Mammary epithelial cell (primary cell): ENCODE results near the gene CNIH3.

Experiments
- EZH2 ChIP-seq: IDR thresholded peaks from 2 replicates; pipeline ENCODE4 v1.6.1; 2012; ENCODE audit warnings: low read length, inconsistent platforms, borderline replicate concordance
- TF ChIP-seq, protein P1 (sequence below), 2 donors: IDR thresholded peaks in 1 of 2; conservative IDR thresholded peaks in 1 of 2; 2 replicates each; pipeline ENCODE4 v1.5.1; 2011 to 2012; ENCODE audit warnings: inconsistent platforms in 2 of 2, low read length in 2 of 2, mild to moderate bottlenecking in 2 of 2, control low read depth in 1 of 2, low read depth in 1 of 2; ENCODE audit not compliant: insufficient read depth in 1 of 2; ENCODE audit errors: extremely low read depth in 1 of 2

GRCh38 chr1:224632921-224633321 lies 16.8 kb downstream of the CNIH3 start:
- TF ChIP-seq, protein P1, sequence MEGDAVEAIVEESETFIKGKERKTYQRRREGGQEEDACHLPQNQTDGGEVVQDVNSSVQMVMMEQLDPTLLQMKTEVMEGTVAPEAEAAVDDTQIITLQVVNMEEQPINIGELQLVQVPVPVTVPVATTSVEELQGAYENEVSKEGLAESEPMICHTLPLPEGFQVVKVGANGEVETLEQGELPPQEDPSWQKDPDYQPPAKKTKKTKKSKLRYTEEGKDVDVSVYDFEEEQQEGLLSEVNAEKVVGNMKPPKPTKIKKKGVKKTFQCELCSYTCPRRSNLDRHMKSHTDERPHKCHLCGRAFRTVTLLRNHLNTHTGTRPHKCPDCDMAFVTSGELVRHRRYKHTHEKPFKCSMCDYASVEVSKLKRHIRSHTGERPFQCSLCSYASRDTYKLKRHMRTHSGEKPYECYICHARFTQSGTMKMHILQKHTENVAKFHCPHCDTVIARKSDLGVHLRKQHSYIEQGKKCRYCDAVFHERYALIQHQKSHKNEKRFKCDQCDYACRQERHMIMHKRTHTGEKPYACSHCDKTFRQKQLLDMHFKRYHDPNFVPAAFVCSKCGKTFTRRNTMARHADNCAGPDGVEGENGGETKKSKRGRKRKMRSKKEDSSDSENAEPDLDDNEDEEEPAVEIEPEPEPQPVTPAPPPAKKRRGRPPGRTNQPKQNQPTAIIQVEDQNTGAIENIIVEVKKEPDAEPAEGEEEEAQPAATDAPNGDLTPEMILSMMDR (conservative IDR thresholded peaks at IDR 0.05 in 1 of 2, IDR thresholded peaks at IDR 0.05 in 1 of 2; ENCODE audit: extremely low read depth in 1 of 2, insufficient read depth in 1 of 2, low read depth in 1 of 2, low read length in 2 of 2), result no peak
- no peak for TF ChIP-seq EZH2
